GM19328 (cell line): ENCODE measurements around the gene RNF11.
"Not testable (repeated sequence)": the region's sequence is repeated elsewhere in the genome, so short reads cannot be mapped to it uniquely, and the experiment has no call there.

Source experiments
- ATAC-seq: cut with Tn5 transposase; IDR thresholded peaks from one replicate; pipeline ENCODE4 v1.9.1; 2021; ENCODE audit warnings: mild to moderate bottlenecking, moderate library complexity; ENCODE audit not compliant: unreplicated experiment

The RNF11 gene

DNA sequence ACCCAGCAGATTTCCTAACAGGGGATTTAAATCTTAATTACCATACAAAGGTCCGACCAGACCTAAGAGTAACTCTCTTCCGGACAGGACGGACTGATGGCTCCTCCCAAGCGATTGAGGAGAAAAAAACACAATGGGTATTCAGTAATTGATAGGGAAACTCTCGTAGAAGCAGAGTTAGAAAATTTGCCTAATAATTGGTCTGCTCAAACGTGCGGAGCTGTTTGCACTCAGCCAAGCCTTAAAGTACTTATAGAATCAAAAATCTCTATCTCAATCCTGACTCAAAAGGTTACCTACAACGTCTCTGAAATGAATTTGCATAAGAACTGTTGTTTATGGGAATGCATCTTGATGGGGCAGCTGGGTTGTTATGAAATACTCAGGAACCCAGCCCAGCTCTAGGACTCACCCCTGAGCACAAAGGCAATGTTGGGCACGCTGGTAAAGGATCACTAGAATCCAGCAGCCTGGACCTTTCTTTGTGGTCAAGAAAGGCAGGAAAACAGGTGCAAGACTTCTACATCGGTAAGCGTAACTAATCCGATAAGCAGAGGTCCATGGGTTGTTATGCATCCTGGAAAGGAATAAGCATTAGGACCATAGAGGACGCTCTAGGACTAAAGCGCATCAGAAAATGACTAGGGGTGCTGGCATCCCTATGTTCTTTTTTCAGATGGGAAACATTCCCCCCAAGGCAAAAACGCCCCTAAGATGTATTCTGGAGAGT, 8.7 kb upstream of the RNF11 start:
- ATAC-seq, result not testable (repeated sequence)

DNA sequence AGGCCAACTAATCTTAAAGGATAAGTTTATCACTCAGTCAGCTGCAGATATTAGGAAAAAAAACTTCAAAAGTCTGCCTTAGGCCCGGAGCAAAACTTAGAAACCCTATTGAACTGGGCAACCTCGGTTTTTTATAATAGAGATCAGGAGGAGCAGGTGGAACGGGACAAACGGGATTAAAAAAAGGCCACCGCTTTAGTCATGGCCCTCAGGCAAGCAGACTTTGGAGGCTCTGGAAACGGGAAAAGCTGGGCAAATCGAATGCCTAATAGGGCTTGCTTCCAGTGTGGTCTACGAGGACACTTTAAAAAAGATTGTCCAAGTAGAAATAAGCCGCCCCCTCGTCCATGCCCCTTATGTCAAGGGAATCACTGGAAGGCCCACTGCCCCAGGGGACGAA, 7.6 kb upstream of the RNF11 start:
- not testable (repeated sequence) for ATAC-seq

DNA sequence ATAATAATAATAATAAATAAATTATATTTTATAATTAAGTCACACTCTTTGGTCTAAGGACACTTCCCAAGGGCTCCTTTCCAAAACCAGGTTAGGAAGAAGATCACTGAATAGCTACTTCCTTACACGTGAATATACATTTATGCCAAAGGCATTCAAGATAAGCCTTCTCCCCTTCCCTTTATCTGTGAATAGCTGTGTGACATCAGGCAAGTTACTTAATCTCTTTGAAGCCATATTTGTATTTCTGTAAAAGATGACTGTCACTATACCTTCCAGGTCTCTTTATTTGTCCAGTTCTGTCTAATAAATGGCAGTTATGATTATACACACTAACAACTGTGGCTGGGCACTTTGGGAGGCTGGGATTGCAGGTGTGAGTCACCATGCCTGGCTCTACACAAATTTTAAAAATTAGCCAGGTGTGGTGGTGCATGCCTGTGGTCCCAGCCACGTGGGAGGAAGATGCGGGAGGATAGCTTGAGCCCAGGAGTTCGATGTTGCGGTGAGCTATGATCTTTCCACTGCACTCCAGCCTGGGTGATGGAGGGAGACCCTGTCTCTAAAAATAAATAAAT, 5.5 kb upstream of the RNF11 start:
- no peak for ATAC-seq

DNA sequence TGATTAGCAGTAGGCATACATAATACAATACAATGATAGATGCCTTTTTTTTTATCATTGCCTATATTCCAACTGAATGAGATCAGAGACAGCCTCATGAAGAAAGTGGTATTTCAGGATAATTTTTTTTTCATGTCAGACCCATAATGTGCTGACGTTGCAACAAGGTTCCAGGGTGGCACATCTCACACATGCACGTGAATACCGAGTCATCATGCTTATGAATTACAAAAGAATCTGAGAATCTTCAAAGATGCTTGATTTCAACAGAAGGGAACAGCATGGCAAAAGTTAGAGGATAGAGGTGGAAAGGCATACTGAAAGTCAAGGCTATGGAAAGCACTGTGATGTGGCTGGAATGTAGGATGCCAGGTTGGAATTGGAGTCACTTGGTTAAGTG, 5.0 kb upstream of the RNF11 start:
- ATAC-seq, result no peak

DNA sequence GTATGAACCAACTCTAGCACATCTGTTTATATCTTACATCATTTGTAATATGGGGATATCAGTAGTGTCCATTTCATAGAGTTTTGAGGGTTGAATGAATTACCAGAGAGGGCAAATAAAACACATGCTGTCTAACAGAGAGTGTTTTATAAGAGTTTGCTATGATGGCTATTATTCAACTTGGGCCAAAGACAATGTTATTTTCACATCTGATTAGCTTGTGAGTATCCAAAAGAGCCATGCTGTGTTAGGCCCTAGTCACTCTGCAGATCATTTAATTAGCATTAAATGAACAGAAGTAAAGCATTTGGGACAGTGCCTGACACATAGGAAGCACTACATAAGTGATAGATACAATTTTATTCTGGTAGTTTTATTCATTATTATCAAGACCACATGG, 4.2 kb upstream of the RNF11 start:
- no peak for ATAC-seq

DNA sequence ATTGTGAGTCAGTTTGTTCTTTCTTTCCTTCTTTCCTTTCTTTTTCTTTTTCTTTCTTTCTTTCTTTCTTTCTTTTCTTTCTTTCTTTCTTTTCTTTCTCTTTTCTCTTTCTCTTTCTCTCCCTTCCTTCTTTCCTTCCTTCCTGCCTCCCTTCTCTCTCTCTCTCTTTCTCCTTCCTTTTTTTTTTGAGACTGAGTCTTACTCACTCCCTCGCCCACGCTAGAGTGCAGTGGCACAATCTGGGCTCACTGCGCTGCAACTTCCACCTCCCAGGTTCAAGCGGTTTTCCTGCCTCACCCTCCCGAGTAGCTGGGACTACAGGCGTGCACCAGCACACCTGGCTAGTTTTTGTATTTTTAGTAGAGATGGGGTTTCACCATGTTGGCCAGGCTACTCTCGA, 1.8 kb upstream of the RNF11 start:
- not testable (repeated sequence) for ATAC-seq

DNA sequence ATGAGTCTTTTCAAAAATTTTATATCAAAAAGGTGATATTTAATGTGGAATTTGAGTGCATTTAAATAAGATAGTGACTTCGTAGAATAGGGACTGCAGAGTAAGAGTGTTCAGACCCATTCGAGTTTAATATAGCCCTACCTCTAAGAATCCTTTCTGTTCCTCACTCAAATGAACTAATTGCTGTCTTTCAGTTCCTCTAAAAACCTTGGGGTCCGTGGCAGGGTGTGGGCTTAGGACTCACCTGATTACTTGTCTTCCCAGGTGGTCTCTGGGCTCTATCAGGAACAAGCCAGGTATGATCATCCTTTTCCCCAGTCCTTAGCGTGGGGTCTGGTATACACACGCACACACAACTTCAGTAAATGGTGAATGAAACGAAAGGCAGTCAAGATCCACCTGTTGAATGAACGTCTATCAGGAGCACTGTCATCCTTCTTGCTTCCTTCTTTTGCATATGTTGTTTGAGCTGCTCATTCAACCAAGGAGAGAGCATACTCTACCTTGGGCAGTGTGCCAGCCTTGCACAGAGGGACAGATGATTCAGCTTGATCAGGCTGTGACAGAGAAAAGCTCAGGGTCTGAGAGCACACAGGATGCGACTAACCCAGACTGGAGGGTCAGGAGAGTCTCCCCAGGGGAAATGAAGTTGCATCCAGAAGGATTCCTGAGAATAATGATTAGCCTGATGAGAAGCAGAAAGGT, 1.2 kb upstream of the RNF11 start:
- ATAC-seq, result peak; percentile 47

DNA sequence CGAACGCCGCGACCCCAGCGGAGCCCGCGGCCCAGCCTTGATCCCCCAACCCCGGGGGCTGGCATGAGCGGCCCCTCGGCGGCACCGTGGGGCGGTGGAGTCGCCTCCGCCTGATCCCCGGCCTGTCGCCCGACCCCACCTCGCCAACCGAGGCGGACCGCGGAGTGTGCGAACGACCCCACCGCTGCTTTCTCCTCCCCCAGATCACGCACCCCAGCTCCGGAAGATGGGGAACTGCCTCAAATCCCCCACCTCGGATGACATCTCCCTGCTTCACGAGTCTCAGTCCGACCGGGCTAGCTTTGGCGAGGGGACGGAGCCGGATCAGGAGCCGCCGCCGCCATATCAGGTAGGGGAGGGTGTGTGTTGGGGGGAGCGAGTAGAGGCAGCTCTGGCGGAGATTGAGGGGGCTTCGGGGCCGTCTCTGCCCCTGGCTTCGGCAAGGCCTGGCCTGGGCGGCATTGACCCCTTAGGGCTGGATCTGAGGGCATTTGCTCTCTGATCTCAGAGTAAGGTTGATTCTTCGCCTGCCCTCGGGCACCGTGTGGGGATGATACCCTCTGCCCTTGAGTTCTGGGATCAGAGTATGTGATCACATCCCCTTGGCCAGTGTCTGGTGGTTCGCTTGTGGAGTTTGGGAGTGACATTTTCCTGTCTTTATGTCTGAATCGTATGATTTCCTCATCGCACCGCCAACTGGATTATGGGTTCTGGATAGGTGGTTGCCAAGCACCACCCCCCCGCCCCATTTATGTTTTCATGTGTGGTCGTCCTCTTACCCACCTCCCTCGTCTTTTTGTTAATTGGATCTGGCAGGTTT, 668 bp downstream of the RNF11 start:
- ATAC-seq, result peak; percentile 10

DNA sequence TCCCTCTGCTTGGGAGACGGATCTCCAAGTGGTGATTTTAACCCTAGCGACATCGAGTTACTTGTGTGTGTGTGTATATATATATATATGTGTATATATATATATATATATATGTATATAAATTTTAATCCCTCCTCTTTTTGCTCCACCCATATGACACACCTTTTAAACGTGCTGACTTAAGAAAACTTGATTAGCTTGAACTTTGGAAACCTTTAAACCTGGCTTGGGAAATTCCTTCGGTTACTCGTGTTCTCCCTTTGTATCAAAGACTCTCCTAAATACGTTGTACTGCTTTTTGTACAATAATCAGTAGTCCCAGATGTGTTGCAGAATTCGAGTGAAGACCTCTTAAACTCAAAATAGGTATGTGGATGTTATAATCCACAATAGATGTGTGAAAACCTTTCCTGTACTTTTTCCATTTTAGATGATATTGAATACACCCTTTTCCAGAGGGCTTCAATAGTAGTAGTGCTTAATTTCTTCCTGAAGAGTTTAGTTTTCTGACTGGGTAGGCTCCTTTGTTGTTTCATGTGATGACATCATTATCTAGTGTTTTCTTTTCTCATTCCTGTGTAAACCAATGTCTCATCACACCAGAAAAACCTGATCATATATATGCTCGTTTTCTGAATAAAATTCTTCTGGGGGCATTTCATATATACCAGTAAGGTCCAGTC, 1.4 kb downstream of the RNF11 start:
- no peak for ATAC-seq

DNA sequence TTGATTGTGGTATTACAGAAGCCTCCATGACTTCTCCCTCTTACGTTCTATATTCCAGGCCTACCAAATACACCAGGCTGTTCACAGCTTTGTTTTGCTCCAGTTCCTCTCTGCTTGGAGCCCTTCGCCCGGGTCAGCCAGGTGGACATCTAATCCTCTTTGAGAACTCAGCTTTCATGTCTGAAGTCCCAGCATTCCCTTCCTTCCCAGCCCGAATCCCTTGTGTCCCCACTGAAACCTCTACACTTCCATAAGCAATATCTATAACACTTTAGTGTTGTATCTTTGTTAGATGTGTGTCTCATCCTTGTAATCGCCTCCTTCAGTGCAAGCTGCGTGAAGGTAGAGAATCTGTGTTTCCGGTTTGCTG, 1.9 kb downstream of the RNF11 start:
- ATAC-seq, result no peak

DNA sequence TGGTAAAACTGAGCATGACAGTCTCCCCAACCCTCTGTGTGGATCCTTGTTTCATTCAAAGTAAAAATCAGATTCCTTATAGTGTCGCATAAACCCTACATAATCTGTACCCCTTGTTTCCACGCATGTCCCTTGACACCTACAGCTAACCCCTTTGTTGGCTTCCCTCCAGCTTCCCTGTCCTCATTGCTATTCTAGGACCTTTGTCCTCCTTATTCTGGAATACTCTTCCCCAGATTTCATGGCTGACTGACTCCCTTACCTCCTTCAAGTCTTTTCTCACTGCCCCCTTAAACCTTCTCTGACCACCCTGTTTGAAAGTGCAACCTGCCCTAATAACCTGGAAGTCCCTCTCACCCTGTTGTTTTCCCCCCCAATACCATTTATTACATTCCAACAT, 4.0 kb downstream of the RNF11 start:
- no peak for ATAC-seq

DNA sequence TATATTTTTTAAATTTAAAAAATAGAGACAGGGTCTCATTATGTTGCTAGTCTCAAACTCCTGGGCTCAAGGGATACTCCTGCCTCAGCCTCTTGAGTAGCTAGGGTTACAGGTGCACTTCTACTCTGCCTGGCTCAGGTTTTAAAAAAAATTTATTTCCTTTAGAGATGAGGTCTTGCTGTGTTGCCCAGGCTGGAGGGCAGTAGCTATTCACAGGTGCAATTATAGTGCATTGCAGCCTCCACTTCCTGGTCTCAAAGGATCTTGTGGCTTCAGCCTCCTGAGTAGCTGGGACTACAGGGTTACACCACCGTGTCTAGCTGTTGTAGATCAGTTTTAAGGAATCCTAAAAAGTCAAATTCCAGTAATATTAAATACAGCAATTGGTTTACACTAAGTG, 5.0 kb downstream of the RNF11 start:
- ATAC-seq, result no peak

DNA sequence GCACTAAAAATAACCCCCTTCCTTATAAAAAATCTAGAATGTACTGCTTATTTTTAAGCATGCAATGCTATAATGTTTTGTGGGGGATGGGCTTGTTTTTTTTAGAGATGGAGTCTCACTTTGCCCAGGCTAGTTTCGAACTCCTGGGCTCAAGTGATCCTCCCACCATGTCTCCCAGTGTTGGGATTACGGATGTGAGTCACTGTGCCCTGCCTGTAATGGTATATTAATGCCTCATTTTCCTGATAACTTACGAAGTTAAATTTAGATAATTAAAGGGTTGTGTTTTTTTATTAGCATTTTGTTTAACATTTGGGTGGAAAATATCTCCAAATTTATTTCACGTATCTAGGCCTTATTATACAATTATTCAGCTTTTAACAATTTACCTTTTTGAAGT, 6.5 kb downstream of the RNF11 start:
- ATAC-seq, result no peak

DNA sequence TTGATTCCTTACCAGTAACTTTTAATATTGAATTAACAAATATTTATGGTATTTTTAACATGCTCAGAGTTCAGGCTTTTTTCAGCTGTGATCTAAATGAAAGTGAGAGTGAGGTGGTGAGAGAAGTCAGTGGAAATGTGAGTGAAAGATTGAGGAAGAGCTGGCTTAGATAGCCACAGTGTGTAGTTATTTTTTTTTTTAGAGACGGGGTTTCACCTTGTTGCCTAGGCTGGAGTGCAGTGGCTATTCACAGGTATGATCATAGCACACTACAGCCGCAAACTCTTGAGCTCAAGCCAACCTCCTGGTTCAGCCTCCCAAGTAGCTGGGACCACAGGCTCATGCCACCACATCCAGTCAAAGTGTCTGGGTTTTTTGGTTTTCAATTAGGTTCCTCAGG, 10.9 kb downstream of the RNF11 start:
- peak; percentile 77 for ATAC-seq

DNA sequence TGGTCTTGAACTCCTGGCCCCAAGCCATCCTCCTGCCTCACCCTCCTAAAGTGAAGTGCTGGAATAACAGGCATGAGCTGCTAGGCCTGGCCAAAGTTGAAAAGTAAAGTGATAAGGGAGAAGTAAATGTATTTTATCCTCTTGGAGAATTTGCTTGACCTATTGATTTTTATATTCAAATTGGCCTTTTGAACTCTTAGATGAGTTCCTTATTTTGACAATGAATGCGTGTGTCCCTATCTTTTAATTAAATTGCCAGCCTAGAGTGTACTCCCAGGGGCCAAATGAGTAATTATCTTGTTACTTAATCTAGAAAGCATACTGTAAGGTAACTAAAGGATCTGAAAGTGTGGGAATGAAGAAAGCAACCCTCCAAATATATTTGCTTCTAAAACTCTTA, 11.4 kb downstream of the RNF11 start:
- no peak for ATAC-seq

DNA sequence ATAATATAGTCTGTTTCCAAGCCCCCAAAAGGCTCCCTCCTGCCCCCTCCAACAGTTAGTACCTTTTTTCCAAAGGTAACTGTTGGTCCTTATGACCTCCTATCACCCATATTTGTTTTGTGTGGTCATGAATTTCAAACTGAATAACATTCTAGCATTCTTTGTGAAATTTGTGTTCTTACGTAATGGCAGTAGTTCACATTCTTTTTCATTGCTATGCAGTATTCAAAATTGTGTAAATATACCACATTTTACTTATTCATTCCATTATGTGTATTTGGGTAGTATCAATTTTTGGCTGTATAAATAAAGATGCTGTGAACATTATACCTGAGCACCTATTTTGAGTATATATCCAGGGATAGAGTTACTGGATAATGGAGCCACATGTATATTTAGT, 13.4 kb downstream of the RNF11 start:
- ATAC-seq, result no peak

DNA sequence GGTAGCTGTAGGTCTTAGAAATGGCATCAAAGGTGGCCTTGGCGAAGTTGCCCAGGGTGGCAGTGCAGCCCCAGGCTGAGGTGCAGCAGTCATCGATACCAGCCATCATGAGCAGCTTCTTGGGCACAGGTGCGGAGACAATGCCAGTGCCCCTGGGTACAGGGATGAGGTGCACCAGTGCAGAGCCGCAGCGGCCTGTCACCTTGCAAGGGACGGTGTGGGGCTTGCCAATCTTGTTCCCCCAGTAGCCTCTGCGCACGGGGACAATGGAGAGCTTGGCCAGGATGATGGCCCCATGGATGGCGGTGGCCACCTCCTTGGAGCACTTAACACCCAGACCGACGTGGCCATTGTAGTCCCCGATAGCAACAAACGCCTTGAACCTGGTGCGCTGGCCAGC, 14.7 kb downstream of the RNF11 start:
- not testable (repeated sequence) for ATAC-seq

DNA sequence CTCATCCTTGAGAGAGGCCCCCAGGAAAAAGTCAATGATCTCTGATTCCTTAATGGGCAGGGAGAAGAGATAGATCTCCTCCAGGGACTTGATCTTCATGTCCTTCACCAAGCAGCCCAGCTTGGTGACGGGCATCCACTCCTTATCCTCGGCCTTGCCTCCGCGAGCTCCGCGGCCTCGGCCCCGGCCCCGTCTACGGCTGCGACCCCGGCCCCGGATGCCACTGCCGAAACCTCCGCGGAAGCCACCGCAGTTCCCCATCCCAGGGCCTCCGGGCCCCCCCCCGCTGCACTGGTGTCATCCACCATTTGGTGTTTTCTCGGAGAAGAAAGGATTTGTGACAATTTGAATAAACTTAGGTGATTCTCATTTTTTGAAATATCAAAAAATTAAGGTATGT, 15.1 kb downstream of the RNF11 start:
- not testable (repeated sequence) for ATAC-seq

DNA sequence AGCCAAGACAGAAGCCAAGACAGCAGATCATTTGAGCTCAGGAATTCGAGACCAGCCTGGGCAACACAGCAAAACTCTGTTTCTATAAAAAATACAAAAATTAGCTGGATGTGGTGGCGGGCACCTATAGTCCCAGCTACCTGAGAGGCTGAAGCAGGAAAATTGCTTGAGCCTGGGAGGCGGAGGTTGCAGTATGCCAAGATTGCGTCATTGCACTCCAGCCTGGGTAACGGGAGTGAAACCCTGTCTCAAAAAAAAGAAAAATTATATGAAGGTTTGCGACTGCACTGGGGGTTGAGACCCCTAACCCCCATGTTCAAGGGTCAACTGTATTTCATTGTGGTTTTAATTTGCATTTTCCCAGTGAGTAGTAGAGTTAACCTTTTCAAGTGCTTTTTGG, 16.3 kb downstream of the RNF11 start:
- no peak for ATAC-seq

DNA sequence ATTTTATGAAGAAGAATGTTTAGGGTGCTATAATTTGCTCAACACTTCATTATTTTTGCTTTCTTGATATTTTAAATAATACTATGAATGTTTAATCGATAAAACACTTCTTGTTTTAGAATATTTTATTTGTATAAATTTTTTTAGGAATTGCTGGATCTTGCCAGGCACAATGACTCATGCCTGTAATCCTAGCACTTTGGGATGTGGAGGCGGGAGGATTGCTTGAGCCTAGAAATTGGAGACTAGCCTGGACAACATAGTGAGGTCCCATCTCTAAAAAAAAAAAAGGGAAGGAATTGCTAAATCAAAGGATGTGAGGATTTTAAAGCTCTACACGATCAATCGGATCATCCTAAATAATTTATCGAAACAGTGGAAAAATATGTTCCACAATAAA, 17.6 kb downstream of the RNF11 start:
- no peak for ATAC-seq

DNA sequence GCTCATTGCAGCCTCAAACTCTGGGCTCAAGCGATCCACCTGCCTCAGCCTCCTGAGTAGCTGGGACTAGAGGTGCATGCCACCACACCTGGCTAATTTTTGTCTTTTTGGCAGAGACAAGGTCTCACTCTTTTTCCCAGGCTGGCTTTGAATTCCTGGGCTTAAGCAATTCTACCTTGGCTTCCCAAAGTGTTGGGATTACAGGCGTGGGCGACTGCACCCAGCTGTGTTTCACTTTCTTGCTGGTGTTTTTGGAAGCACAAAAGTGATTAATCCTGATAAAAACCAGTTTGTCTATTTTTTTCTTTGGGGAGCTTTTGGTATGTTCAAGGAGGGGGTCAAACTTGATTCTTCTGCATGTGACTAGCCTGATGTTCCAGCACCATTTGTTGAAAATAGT, 19.3 kb downstream of the RNF11 start:
- ATAC-seq, result no peak
